Articular chondrocyte of knee joint (primary cell): Measurements from ENCODE around the gene CTXN3. TPM values are rescaled to one million over a fixed set of nuclear protein-coding genes. Genes with fewer than 3 reads are reported as not detected.

Experiments
- total RNA-seq: library from RNA; depleted of rRNA; stranded (reverse); fragments of >200 nt; gene quantifications from 2 replicates; pipeline ENCODE4 v1.2.3, GENCODE V29; 2012

CTXN3 gene
- 0.11 TPM in 1 of 2 replicates, not detected in the other for total RNA-seq

GRCh38 chr5:127649018-127649439, at the start of gene CTXN3:
CTXN3 (plus strand) TSS chr5:127649082; CDS start chr5:127657522, 8,440 bp downstream.

GRCh38 chr5:127702926-127703561, 54.2 kb downstream of the CTXN3 start, which contains the start of gene CCDC192:
CCDC192 (plus strand) TSS chr5:127703391; CDS start chr5:127703446, 55 bp downstream.

Other genes starting within 250 kb of the CTXN3 start
- 94.4 and 98.4 TPM in 2 replicates for gene PRRC1, start 131.4 kb upstream of the CTXN3 start, total RNA-seq
- not detected in 2 replicates for gene CCDC192, start 54.3 kb downstream of the CTXN3 start, total RNA-seq